Left lung (tissue), 10 donors: Measurements from ENCODE around the gene STS. TPM values are rescaled to one million over a fixed set of nuclear protein-coding genes. Genes with fewer than 3 reads are reported as not detected.
"Not testable (repeated sequence)": the region's sequence is repeated elsewhere in the genome, so short reads cannot be mapped to it uniquely, and the experiment has no call there.

ENCODE experiments used
- ATAC-seq: fragments of 200-7000 bp; cut with Tn5 transposase; one replicate; pipeline ENCODE4 v1.9.1; 2020; ENCODE audit warnings: moderate library complexity
- DNase-seq, 4 donors: peaks; one replicate each; pipeline ENCODE4 v3.0.0-alpha.2; 2013 to 2020
- H3K27ac ChIP-seq, 2 donors: fragments of 200-600 bp; sonication (generic) in 1 of 2; one replicate each; pipeline versions ENCODE4 v1.5.0 to v1.8.0; 2020 to 2021
- H3K27me3 ChIP-seq, 2 donors: fragments of 200-600 bp; sonication (generic) in 1 of 2; one replicate each; pipeline versions ENCODE4 v1.5.0 to v1.8.0; 2020 to 2021
- H3K36me3 ChIP-seq, 2 donors: fragments of 200-600 bp; sonication (generic) in 1 of 2; one replicate each; pipeline versions ENCODE4 v1.5.0 to v1.8.0; 2020 to 2021
- H3K4me1 ChIP-seq, 2 donors: fragments of 200-600 bp; one replicate each; pipeline ENCODE4 v1.8.0; 2021
- H3K4me3 ChIP-seq, 2 donors: fragments of 200-600 bp; sonication (generic) in 1 of 2; one replicate each; pipeline versions ENCODE4 v1.5.0 to v1.8.0; 2020 to 2021; ENCODE audit warnings: mild to moderate bottlenecking in 1 of 2
- H3K9me3 ChIP-seq, 2 donors: fragments of 200-600 bp; sonication (generic) in 1 of 2; one replicate each; pipeline versions ENCODE4 v1.5.0 to v1.8.0; 2020 to 2021
- CTCF ChIP-seq, 2 donors: fragments of 200-600 bp; sonication (generic) in 1 of 2; IDR thresholded peaks; one replicate each; pipeline versions ENCODE4 v1.5.0 to v1.8.0; 2021; ENCODE audit warnings: antibody characterized with exemption in 2 of 2
- intact Hi-C, 2 donors: fragments of 100-400 bp; cut with DNase I; formaldehyde crosslinking; loops; one replicate each; pipeline versions ENCODE4 v1.11.2 to v1.14.2; 2022
- polyA plus RNA-seq, 6 donors: library from polyadenylated mRNA; unstranded; fragments of 120-200 nt; gene quantifications; one replicate each; pipeline ENCODE4 v1.2.1, GENCODE V29; 2013; ENCODE audit not compliant: insufficient read length in 6 of 6
- total RNA-seq, 2 donors: library from RNA; stranded (reverse); fragmentation: NEBNext Ultra II Directional; extraction: Animal tissue kit (Norgen Biotek cat#: 25700); gene quantifications; one replicate each; pipeline ENCODE4 v1.2.1, GENCODE V29; 2021
- donor health status: DM: no; HTN: yes; CAD: no.
- donor health status: DM: no; HTN: no; CAD: no.

The STS gene
- total and polyA plus RNA-seq, 8 donors, result 4.9 to 33.8 (median 6.2) TPM

GRCh38 chrX:7170898-7171297 is 23.4 kb downstream of the STS start:
- TF ChIP-seq CTCF (IDR thresholded peaks at IDR 0.05), result peak in 1 of 2 donors; percentile 22
- ATAC-seq, result peak; percentile 39
- H3K27ac ChIP-seq, result no peak overlapping the region
- no peaks in the 10 kb centered on the region for H3K36me3 ChIP-seq
- no peak overlapping the region for H3K4me3 ChIP-seq
- H3K27me3 ChIP-seq, result no peaks in the 10 kb centered on the region
- intact Hi-C loops, result no loop called here
- H3K4me1 ChIP-seq, result no peaks in the 10 kb centered on the region
- H3K9me3 ChIP-seq, result no peaks in the 10 kb centered on the region
- no peak for DNase-seq

- H3K9me3 ChIP-seq, DNase-seq, intact Hi-C loops: not testable (repeated sequence)
These were observed 31.3 kb downstream of the STS start for GRCh38 chrX:7178859-7179258.

GRCh38 chrX:7179446-7179845 is 31.9 kb downstream of the STS start:
- intact Hi-C loops, result no loop called here
- H3K36me3 ChIP-seq, result no peaks in the 10 kb centered on the region
- no peak for ATAC-seq
- H3K9me3 ChIP-seq, result no peaks in the 10 kb centered on the region
- no peaks in the 10 kb centered on the region for H3K4me1 ChIP-seq
- no peak overlapping the region for H3K4me3 ChIP-seq
- H3K27me3 ChIP-seq, result no peaks in the 10 kb centered on the region
- TF ChIP-seq CTCF (IDR thresholded peaks at IDR 0.05), result no peak
- no peak for DNase-seq
- H3K27ac ChIP-seq, result no peak overlapping the region

More at GRCh38 chrX:7178859-7179258, 31.3 kb downstream of the STS start:
- not testable (repeated sequence) for H3K27me3 ChIP-seq, H3K4me3 ChIP-seq, H3K27ac ChIP-seq, ATAC-seq, H3K4me1 ChIP-seq, H3K36me3 ChIP-seq

- Histone ChIP-seq H3K9me3 (no peaks in the 10 kb centered on the region), H3K27me3 (no peaks in the 10 kb centered on the region), H3K4me1 (no peaks in the 10 kb centered on the region), H3K27ac (no peak overlapping the region), H3K36me3 (no peaks in the 10 kb centered on the region), H3K4me3 (no peak overlapping the region)
- intact Hi-C loops, result no loop called here
- no peak for TF ChIP-seq CTCF (IDR thresholded peaks at IDR 0.05)
- ATAC-seq (no peak), DNase-seq (no peak)
These were observed 37.3 kb downstream of the STS start for GRCh38 chrX:7184816-7185215.

- DNase-seq (no peak), ATAC-seq (no peak)
- Histone ChIP-seq H3K4me3 (no peak overlapping the region), H3K4me1 (no peaks in the 10 kb centered on the region), H3K27ac (no peak overlapping the region), H3K27me3 (no peaks in the 10 kb centered on the region), H3K36me3 (no peaks in the 10 kb centered on the region), H3K9me3 (no peaks in the 10 kb centered on the region)
- intact Hi-C loops, result no loop called here
- TF ChIP-seq CTCF (IDR thresholded peaks at IDR 0.05), result no peak
These were observed 41.2 kb downstream of the STS start for GRCh38 chrX:7188672-7189071.

- Histone ChIP-seq H3K4me3 (no peak overlapping the region), H3K9me3 (no peaks in the 10 kb centered on the region), H3K36me3 (no peaks in the 10 kb centered on the region), H3K4me1 (no peaks in the 10 kb centered on the region), H3K27ac (no peak overlapping the region), H3K27me3 (no peaks in the 10 kb centered on the region)
- no peak for DNase-seq
- TF ChIP-seq CTCF (IDR thresholded peaks at IDR 0.05), result no peak
- no peak for ATAC-seq
- intact Hi-C loops, result no loop called here
These were observed 42.6 kb downstream of the STS start for GRCh38 chrX:7190157-7190556.
